CD4-positive, alpha-beta memory T cell (primary cell): ENCODE results near the gene MAN2A2. TPM values are rescaled to one million over a fixed set of nuclear protein-coding genes. Genes with fewer than 3 reads are reported as not detected.
A peak's percentile ranks its signal among the peaks of the same experiment; 100 is the strongest.

Source experiments
- CTCF ChIA-PET: fragments of 350-600 bp; sonication (Branson Sonifier 250); formaldehyde crosslinking; loops from one replicate; lab custom pipeline; 2021; ENCODE audit warnings: inconsistent platforms; ENCODE audit not compliant: partially characterized antibody; lab: Charles Lee
- POLR2A ChIA-PET: fragments of 350-600 bp; sonication (Branson Sonifier 250); formaldehyde crosslinking; loops from one replicate; lab custom pipeline; 2021; ENCODE audit not compliant: partially characterized antibody; lab: Charles Lee
- DNase-seq, 5 donors: peaks; one replicate each; pipeline versions ENCODE4 v3.0.0 to v3.0.0-alpha.2; 2020 to 2022; ENCODE audit warnings: mixed read lengths in 1 of 5
- H3K27ac ChIP-seq: one replicate; pipeline ENCODE4 v1.7.0; 2013; ENCODE audit warnings: low read depth, low read length
- H3K27me3 ChIP-seq: 2 replicates; pipeline ENCODE4 v1.7.0; 2013; ENCODE audit warnings: mild to moderate bottlenecking, low read length, moderate library complexity; ENCODE audit not compliant: insufficient read depth
- H3K36me3 ChIP-seq: 2 replicates; pipeline ENCODE4 v1.7.0; 2013; ENCODE audit warnings: mild to moderate bottlenecking, low read length, moderate library complexity; ENCODE audit not compliant: insufficient read depth
- H3K4me1 ChIP-seq: 2 replicates; pipeline ENCODE4 v1.7.0; 2013; ENCODE audit warnings: mild to moderate bottlenecking, low read length, moderate library complexity; ENCODE audit not compliant: insufficient read depth
- H3K4me3 ChIP-seq, 2 donors: one replicate each; pipeline ENCODE4 v1.7.0; 2013; ENCODE audit warnings: low read length in 2 of 2, mild to moderate bottlenecking in 1 of 2
- H3K9me3 ChIP-seq, 2 donors: one replicate each; pipeline ENCODE4 v1.7.0; 2013; ENCODE audit warnings: low read length in 2 of 2, control low read depth in 1 of 2; ENCODE audit not compliant: control insufficient read depth in 1 of 2
- H3K27ac Mint-ChIP-seq, 7 donors: one replicate each; pipeline ENCODE4 v1.8.0; 2020 to 2021; ENCODE audit warnings: mixed read lengths in 7 of 7, mild to moderate bottlenecking in 6 of 7, inconsistent platforms in 3 of 7, moderate library complexity in 3 of 7
- H3K27me3 Mint-ChIP-seq, 2 donors: one replicate each; pipeline ENCODE4 v1.8.0; 2020 to 2021; ENCODE audit warnings: mixed read lengths in 2 of 2
- H3K36me3 Mint-ChIP-seq, 2 donors: one replicate each; pipeline ENCODE4 v1.8.0; 2020 to 2021; ENCODE audit warnings: mixed read lengths in 2 of 2, inconsistent platforms in 1 of 2, mild to moderate bottlenecking in 1 of 2
- H3K4me1 Mint-ChIP-seq, 4 donors: one replicate each; pipeline ENCODE4 v1.8.0; 2020 to 2021; ENCODE audit warnings: mixed read lengths in 4 of 4, mild to moderate bottlenecking in 1 of 4
- H3K4me3 Mint-ChIP-seq, 8 donors: one replicate each; pipeline ENCODE4 v1.8.0; 2020 to 2021; ENCODE audit warnings: mixed read lengths in 8 of 8, mild to moderate bottlenecking in 7 of 8, moderate library complexity in 6 of 8, inconsistent platforms in 3 of 8
- H3K9me3 Mint-ChIP-seq, 8 donors: one replicate each; pipeline ENCODE4 v1.8.0; 2020 to 2021; ENCODE audit warnings: mixed read lengths in 8 of 8, mild to moderate bottlenecking in 5 of 8, inconsistent platforms in 3 of 8, moderate library complexity in 1 of 8
- intact Hi-C: fragments of 100-400 bp; cut with micrococcal nuclease; formaldehyde crosslinking; loops from one replicate; pipeline ENCODE4 v1.15.1; 2023
- polyA plus RNA-seq, 2 donors: library from polyadenylated mRNA; unstranded; fragments of 300-500 nt; fragmentation: Illumina TruSeq; gene quantifications; one replicate each; pipeline ENCODE4 v1.2.3, GENCODE V29; 2021
- total RNA-seq, 2 experiments: library from RNA; stranded (reverse); gene quantifications; one replicate each; pipeline ENCODE4 v1.2.3, GENCODE V29; 2021

The MAN2A2 gene
- total and polyA plus RNA-seq, 4 experiments from 2014 or later: 1.3 to 126 (median 67.4) TPM

DNA sequence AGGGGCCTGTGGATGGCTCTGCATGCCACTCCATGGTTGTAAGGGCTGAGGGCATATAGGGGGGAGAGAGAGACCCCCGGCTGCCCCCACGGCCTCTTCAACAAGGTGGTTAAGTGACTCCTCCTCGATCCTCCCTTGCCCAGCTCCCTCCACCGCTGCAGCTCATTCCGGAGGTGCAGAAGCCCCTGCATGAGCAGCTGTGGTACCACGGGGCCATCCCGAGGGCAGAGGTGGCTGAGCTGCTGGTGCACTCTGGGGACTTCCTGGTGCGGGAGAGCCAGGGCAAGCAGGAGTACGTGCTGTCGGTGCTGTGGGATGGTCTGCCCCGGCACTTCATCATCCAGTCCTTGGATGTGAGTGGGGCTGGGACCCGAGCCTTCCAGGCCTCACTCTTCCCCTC is 12.3 kb upstream of the MAN2A2 start:
- Mint-ChIP-seq H3K4me1 (peaks cover 2 to 4% (median 3%) of the 10 kb centered on the region in 4 donors), H3K9me3 (peaks cover 0 to 2% (median 0%) of the 10 kb centered on the region in 8 donors), H3K36me3 (peaks cover 0 to 1% of the 10 kb centered on the region in 2 donors), H3K27me3 (peaks cover 5 to 7% of the 10 kb centered on the region in 2 donors), H3K27ac (no peak overlapping the region), H3K4me3 (no peak overlapping the region)
- POLR2A ChIA-PET: no interaction called here
- H3K9me3 ChIP-seq: no peaks in the 10 kb centered on the region
- no peak overlapping the region for H3K27ac ChIP-seq
- intact Hi-C loops: no loop called here
- no peaks in the 10 kb centered on the region for H3K36me3 ChIP-seq
- CTCF ChIA-PET: no interaction called here
- no peak overlapping the region for H3K4me3 ChIP-seq
- DNase-seq: no peak
- H3K27me3 ChIP-seq: no peaks in the 10 kb centered on the region
- peaks cover 1% of the 10 kb centered on the region for H3K4me1 ChIP-seq

- intact Hi-C loops: no loop called here
- no peaks in the 10 kb centered on the region for H3K36me3 ChIP-seq
Measured at GRCh38 chr15:90891346-90891949, 11.7 kb upstream of the MAN2A2 start.

GRCh38 chr15:90892023-90892422 is 11.1 kb upstream of the MAN2A2 start:
- Histone ChIP-seq H3K27ac (no peak overlapping the region), H3K36me3 (no peaks in the 10 kb centered on the region)
- POLR2A ChIA-PET: no interaction called here

More at GRCh38 chr15:90891346-90891949, 11.7 kb upstream of the MAN2A2 start:
- CTCF ChIA-PET: no interaction called here
- H3K27me3 ChIP-seq: no peaks in the 10 kb centered on the region
- Mint-ChIP-seq H3K4me1 (peaks cover 0 to 2% (median 0%) of the 10 kb centered on the region in 4 donors), H3K9me3 (peaks cover 0 to 2% (median 0%) of the 10 kb centered on the region in 8 donors), H3K27me3 (peaks cover 3 to 4% of the 10 kb centered on the region in 2 donors), H3K36me3 (no peaks in the 10 kb centered on the region), H3K27ac (no peak overlapping the region), H3K4me3 (no peak overlapping the region)
- H3K27ac ChIP-seq: no peak overlapping the region
- no peak overlapping the region for H3K4me3 ChIP-seq
- H3K4me1 ChIP-seq: no peaks in the 10 kb centered on the region
- no peaks in the 10 kb centered on the region for H3K9me3 ChIP-seq
- no peak for DNase-seq
- POLR2A ChIA-PET: no interaction called here

GRCh38 chr15:90892498-90893174 is 10.5 kb upstream of the MAN2A2 start:
- Histone ChIP-seq H3K9me3 (no peaks in the 10 kb centered on the region), H3K27me3 (no peaks in the 10 kb centered on the region), H3K36me3 (no peaks in the 10 kb centered on the region), H3K4me1 (no peaks in the 10 kb centered on the region), H3K4me3 (no peak overlapping the region), H3K27ac (no peak overlapping the region)
- ChIA-PET CTCF (no interaction called here), POLR2A (no interaction called here)
- peaks cover 0 to 2% (median 0%) of the 10 kb centered on the region in 8 donors for H3K9me3 Mint-ChIP-seq
- peaks cover 0 to 2% (median 0%) of the 10 kb centered on the region in 4 donors for H3K4me1 Mint-ChIP-seq
- H3K36me3 Mint-ChIP-seq: no peaks in the 10 kb centered on the region
- H3K27ac Mint-ChIP-seq: peak overlapping the region in 1 of 7 donors; percentile 8
- no peak overlapping the region for H3K4me3 Mint-ChIP-seq
- intact Hi-C loops: no loop called here
- DNase-seq: no peak
- peaks cover 2 to 3% of the 10 kb centered on the region in 2 donors for H3K27me3 Mint-ChIP-seq

More at GRCh38 chr15:90892023-90892422, 11.1 kb upstream of the MAN2A2 start:
- CTCF ChIA-PET: no interaction called here
- no peak for DNase-seq
- no peaks in the 10 kb centered on the region for H3K9me3 ChIP-seq
- Mint-ChIP-seq H3K9me3 (peaks cover 0 to 2% (median 0%) of the 10 kb centered on the region in 8 donors), H3K4me1 (peaks cover 0 to 2% (median 0%) of the 10 kb centered on the region in 4 donors), H3K27me3 (peaks cover 3 to 4% of the 10 kb centered on the region in 2 donors), H3K27ac (peak overlapping the region in 1 of 7 donors; percentile 8), H3K36me3 (no peaks in the 10 kb centered on the region), H3K4me3 (no peak overlapping the region)
- no peaks in the 10 kb centered on the region for H3K4me1 ChIP-seq
- H3K4me3 ChIP-seq: no peak overlapping the region
- intact Hi-C loops: no loop called here
- H3K27me3 ChIP-seq: no peaks in the 10 kb centered on the region

DNA sequence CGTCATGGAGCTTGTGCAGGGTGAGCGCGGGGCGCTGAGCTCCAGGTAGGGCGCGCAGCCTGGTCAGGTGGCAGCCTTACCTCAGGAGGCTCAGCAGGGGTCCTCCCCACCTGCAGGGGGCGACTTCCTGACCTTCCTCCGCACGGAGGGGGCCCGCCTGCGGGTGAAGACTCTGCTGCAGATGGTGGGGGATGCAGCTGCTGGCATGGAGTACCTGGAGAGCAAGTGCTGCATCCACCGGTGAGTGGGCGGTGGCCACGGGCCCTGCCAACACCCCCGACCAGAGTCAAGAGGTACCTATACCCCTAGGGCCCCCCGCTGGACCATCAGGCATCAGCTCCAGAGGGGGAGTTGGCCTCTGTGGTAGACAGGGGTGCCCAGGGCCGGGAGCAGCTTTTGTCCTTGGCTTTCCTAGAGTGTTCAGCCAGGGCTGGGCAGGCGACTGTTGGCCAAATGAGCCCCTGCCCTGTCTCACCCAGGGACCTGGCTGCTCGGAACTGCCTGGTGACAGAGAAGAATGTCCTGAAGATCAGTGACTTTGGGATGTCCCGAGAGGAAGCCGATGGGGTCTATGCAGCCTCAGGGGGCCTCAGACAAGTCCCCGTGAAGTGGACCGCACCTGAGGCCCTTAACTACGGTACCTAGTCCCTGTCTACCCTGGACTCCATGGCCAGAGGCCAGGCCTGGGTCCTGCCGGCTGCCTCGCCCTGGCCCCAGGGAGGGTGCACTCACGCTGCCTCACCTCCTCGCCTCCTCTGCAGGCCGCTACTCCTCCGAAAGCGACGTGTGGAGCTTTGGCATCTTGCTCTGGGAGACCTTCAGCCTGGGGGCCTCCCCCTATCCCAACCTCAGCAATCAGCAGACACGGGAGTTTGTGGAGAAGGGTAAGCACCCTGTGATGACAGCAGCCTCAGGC is 9.7 kb upstream of the MAN2A2 start:
- no peak overlapping the region for H3K4me3 Mint-ChIP-seq
- Histone ChIP-seq H3K27ac (no peak overlapping the region), H3K36me3 (no peaks in the 10 kb centered on the region), H3K27me3 (no peaks in the 10 kb centered on the region), H3K4me3 (no peak overlapping the region), H3K4me1 (no peaks in the 10 kb centered on the region), H3K9me3 (no peaks in the 10 kb centered on the region)
- DNase-seq: no peak
- H3K27ac Mint-ChIP-seq: no peak overlapping the region
- intact Hi-C loops: no loop called here
- H3K9me3 Mint-ChIP-seq: peaks cover 0 to 2% (median 0%) of the 10 kb centered on the region in 8 donors
- CTCF ChIA-PET: interaction anchor here (3.1 kb wide), 1 partner anchor 7 kb away, joined by 22 read pairs; no protein-coding TSS in a partner anchor
- H3K4me1 Mint-ChIP-seq: peaks cover 0 to 2% (median 0%) of the 10 kb centered on the region in 4 donors
- POLR2A ChIA-PET: no interaction called here
- no peaks in the 10 kb centered on the region for H3K36me3 Mint-ChIP-seq
- H3K27me3 Mint-ChIP-seq: peaks cover 0 to under 1% of the 10 kb centered on the region in 2 donors

DNA sequence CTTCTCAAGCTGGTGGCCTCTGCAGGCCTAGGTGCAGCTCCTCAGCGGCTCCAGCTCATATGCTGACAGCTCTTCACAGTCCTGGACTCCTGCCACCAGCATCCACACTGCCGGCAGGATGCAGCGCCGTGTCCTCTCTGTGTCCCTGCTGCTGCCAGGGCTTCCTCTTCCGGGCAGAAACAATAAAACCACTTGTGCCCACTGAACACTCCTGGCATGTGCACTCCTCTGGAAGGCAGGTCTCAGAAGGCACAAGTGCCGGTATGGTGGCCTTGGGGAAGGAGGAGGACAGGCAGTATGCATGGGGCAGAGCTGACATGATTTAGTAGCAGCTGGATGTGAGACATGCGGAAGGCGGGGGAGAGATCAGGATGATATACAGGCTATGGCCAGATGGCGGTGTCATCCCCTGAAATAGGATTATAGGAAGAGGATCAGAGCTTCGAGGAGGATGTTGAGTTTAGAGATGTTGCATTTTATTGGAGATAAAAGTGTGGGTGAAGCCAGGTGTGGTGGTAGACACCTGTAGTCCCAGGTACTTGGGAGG is 7.5 kb upstream of the MAN2A2 start:
- CTCF ChIA-PET: interaction anchor here (0.7 to 3.1 kb wide), 5 partner anchors 8 to 233 kb away, joined by 3 to 22 read pairs (median 5); partner anchors contain the start of genes HDDC3 and UNC45A
- Mint-ChIP-seq H3K4me1 (peaks cover 0 to 4% (median 0%) of the 10 kb centered on the region in 4 donors), H3K27me3 (no peaks in the 10 kb centered on the region), H3K36me3 (no peaks in the 10 kb centered on the region), H3K27ac (peak overlapping the region in 3 of 7 donors; percentile 68 to 84 (median 74)), H3K9me3 (peaks cover 0 to 2% (median 0%) of the 10 kb centered on the region in 8 donors), H3K4me3 (peak overlapping the region in 1 of 8 donors; percentile 43)
- Histone ChIP-seq H3K4me1 (no peaks in the 10 kb centered on the region), H3K36me3 (no peaks in the 10 kb centered on the region), H3K27ac (no peak overlapping the region), H3K9me3 (no peaks in the 10 kb centered on the region), H3K27me3 (no peaks in the 10 kb centered on the region), H3K4me3 (no peak overlapping the region)
- intact Hi-C loops: no loop called here
- POLR2A ChIA-PET: interaction anchor here (0.9 to 1.9 kb wide), 2 partner anchors 36 to 40 kb away, joined by 4 to 7 read pairs; partner anchors contain the start of genes HDDC3 and UNC45A
- DNase-seq: no peak
